GM21447 (cell line): Measurements from ENCODE around the gene RPL36.
"Not testable (repeated sequence)": the region's sequence is repeated elsewhere in the genome, so short reads cannot be mapped to it uniquely, and the experiment has no call there.

Experiments used
- ATAC-seq: cut with Tn5 transposase; IDR thresholded peaks from one replicate; pipeline ENCODE4 v1.9.1; 2021; ENCODE audit not compliant: unreplicated experiment

The RPL36 gene

DNA sequence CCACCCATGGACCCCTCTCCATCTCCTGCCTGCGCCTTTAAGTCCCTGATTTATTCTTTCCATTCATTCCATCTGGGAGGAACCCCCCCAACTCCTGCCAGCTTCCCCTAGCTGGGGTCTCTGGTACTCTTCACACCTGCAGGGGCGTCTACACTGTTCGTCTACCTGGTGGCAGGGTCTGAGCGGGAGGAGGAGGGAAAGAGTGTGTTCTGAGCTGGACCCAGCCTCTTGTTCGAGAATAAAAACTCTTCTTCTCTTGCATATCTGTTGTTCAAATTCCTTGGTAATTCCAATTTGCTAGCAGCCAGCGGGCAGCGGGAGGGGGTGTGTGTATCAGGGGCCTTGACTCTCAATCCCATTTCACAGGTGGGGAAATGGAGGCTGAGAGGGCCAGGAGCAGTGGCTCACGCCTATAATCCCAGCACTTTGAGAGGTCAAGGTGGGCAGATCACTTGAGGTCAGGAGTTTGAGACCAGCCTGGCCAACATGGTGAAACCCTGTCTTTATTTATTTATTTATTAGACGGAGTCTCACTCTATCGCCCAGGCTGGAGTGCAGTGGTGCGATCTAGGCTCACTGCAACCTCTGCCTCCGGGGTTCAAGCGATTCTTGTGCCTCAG, 1.7 kb upstream of the RPL36 start:
- ATAC-seq = not testable (repeated sequence)

DNA sequence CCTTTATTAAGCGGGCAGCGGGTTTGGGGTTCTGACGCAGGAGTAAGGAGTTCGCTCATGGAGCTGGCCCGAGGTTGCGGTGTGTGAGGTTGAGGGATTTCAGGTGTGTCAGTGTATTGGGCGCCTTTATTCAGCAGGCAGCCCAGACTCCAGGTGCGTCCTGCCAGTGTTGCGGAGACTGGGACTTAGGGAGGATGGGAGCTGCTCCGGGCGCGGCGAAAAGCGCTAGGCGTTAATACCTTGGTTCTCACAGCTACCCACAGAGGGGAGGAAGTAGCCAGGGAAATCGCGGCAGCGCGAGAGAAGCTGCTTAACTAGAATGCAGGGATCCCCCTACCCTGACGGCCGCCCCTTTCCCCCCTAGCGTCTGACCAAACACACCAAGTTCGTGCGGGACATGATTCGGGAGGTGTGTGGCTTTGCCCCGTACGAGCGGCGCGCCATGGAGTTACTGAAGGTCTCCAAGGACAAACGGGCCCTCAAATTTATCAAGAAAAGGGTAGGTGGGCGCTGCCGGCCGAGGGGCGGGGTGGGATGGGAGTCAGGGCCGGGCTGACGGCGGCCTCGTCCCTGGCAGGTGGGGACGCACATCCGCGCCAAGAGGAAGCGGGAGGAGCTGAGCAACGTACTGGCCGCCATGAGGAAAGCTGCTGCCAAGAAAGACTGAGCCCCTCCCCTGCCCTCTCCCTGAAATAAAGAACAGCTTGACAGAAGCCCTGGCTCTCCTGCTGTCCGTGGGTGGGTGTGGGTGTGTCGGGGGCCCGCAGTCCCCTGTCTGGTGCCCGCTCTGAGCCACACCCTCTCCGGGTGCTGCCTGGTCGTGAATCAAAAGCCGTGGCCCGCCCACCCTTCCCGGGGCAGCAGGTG, 1.1 kb downstream of the RPL36 start:
- ATAC-seq = no peak

- ATAC-seq = no peak
Observed at GRCh38 chr19:5691822-5692722, 2.0 kb downstream of the RPL36 start.

GRCh38 chr19:5692723-5693194, 2.7 kb downstream of the RPL36 start:
- ATAC-seq = no peak

DNA sequence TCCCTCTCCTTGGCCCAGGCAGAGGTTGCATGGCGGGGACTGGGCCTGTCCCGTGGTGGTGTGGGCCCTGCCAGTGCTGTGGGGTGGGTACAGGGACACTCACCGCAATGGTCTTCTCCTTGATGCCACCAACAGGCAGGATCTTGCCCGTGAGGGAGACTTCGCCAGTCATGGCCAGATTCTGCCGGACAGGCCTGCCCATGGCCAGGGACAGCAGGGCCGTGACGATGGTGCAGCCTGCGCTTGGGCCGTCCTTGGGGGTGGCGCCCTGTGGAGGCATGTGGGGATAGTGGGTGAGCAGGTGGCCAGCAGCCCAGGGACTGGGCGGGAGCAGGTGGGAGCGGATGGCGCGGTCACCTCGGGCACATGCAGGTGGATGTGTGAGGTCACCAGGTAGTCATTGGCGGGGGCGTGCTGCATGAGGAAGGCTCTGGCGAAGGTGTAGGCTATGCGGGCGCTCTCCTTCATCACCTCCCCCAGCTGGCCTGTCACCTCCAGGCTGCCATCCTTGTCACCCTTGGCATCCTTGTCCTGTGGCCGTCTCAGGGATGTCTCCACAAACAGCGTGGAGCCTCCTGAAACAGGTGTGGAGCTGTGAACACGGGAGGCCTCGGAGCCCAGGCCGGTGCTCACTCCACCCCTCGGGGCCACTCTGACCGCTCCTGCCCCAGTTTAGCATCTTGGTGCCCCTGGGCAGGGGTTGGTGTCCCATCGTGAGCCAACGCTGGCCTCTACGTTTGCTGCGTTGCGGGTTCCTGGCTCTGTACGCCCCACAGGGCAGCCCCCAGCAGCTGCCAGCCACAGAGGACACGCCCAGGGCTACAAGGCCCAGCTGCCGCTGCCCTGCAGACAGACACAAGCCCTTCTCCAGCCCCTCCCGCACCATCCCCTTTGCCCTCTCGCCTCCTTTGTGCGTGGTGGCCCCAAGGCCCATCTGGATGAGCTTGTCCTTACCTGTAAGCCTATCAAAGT, 3.4 kb downstream of the RPL36 start:
- ATAC-seq = no peak

- ATAC-seq = no peak
Observed at GRCh38 chr19:5694167-5694955, 4.3 kb downstream of the RPL36 start.

GRCh38 chr19:5694956-5695648, 5.0 kb downstream of the RPL36 start:
- ATAC-seq = no peak

- no peak for ATAC-seq
Observed at GRCh38 chr19:5695649-5696195, 5.6 kb downstream of the RPL36 start.

DNA sequence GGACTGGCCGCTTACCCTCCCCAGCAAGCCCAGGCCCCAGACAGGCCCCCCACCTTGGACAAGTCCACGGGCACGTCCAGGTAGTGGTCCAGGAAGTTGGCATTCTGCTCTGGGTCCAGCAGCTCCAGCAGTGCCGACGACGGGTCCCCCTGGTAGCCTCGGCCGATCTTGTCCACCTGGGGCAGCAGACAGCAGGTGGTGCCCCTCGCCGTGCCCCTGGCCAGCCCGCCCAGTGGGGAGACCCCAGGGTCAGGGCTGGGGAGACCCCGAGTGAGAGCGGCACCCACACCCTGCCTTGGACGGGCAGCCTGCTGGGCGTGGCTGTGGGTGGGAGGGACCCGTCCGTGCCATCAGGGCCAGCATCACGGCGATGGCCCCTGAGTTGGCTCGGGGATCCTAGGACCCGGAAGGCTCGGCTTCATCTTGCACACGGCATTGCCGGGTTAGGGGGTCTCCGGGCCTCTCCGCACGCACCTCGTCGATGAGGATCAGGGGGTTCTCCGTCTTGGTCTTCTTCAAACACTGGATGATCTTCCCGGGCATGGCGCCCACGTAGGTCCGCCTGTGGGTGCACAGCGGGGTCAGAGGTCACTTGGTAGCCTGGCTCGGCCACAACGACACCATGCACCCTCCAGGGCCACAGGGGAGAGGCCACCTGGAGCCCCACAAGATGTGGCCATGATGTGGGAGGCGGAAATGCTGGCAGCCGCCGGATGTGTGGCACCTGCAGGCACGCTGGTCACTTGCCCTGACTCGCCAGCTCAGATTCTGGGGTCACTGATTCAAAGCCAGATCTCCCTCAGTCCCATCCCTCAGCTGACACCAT, 6.3 kb downstream of the RPL36 start:
- no peak for ATAC-seq

GRCh38 chr19:5697022-5697889, 7.2 kb downstream of the RPL36 start:
- no peak for ATAC-seq

- ATAC-seq = no peak
Observed at GRCh38 chr19:5697890-5698634, 8.0 kb downstream of the RPL36 start.

DNA sequence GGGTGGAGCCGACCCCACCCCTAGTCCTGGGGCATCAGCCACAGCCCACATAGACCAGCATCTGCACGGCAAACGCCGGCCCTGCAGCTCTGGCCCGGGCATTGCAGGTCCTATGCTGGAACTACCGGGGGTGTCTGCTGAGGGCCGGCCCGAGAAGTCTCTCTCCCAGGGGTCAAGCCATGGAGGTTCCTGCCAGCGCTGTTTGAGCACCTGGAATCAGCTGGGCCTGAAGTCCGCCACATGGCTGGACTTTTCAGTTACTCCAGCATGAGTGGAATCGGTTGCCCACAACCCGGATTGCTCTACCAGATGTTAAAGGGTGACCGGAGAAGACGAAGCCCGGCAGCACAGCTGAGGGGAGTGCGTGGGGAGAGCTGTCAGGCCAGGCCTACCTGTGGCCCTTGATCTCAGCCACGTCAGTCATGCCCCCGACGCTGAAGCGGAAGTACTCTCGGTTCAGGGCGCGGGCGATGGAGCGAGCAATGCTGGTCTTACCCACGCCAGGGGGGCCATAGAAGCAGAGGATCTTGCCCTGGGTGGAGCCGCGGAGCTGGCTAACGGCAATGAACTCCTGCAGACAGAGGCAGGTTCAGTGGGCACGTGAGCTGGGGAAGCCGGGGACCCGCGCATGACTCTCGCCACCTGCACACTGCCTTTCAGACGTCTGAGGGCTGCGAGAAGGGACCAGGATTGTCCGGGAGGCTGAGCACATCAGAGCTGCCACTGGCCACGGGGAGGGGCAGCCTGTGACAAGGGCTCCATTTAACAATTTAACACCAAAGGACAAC, 8.7 kb downstream of the RPL36 start:
- no peak for ATAC-seq

DNA sequence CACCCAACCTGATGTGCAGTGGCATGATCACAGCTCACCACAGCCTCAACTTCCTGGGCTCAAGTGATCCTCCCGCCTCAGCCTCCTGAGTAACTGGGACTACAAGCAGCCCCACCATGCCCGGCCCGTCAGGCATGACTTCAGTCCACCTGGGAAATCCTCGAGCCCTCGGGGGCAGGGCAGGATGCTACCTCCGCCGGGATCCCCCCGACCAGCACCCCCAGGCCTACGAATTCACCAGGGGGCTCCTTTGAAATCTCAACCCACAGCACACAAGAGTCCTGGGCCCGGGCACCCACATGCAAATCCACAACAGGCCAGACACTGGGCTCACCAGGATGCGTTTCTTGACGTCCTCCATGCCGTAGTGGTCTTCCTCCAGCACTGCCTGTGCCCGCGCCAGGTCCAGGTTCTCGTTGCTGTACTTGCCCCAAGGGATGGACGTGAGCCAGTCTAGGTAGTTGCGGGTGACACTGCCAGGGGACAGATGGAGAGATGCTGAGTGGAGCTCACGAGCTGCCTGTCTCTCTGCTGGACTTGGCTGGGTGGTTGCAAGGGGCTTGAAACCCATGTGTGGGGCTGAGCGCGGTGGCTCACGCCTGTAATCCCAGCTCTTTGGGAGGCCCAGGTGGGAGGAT, 10.5 kb downstream of the RPL36 start:
- ATAC-seq = no peak

DNA sequence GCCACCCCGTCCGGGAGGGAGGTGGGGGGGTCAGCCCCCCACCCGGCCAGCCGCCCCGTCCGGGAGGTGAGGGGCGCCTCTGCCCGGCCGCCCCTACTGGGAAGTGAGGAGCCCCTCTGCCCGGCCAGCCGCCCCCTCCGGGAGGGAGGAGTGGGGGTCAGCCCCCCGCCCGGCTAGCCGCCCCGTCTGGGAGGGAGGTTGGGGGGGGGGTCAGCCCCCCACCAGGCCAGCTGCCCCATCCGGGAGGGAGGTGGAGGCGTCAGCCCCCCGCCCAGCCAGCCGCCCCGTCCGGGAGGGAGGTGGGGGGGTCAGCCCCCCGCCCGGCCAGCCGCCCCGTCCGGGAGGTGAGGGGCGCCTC, 11.9 kb downstream of the RPL36 start:
- not testable (repeated sequence) for ATAC-seq
